ENCODE results near the gene RHBDD3.

The RHBDD3 gene

GRCh38 chr22:29253561-29254285 lies 14.1 kb downstream of the RHBDD3 start:
- no peak for TF ChIP-seq OSR1 (CRISPR knock-in tag; IDR thresholded peaks at IDR 0.05)
- TF ChIP-seq ISL1 (CRISPR knock-in tag; IDR thresholded peaks at IDR 0.05), result no peak
- TF ChIP-seq PPARA (CRISPR knock-in tag; IDR thresholded peaks at IDR 0.05; ENCODE audit: borderline replicate concordance), result no peak
- TF ChIP-seq GLIS3 (CRISPR knock-in tag; IDR thresholded peaks at IDR 0.05), result no peak
- no peak for TF ChIP-seq ZNF8 (CRISPR knock-in tag; IDR thresholded peaks at IDR 0.05)
- TF ChIP-seq SNAI2 (CRISPR knock-in tag; IDR thresholded peaks at IDR 0.05), result no peak
- TF ChIP-seq, protein P1, sequence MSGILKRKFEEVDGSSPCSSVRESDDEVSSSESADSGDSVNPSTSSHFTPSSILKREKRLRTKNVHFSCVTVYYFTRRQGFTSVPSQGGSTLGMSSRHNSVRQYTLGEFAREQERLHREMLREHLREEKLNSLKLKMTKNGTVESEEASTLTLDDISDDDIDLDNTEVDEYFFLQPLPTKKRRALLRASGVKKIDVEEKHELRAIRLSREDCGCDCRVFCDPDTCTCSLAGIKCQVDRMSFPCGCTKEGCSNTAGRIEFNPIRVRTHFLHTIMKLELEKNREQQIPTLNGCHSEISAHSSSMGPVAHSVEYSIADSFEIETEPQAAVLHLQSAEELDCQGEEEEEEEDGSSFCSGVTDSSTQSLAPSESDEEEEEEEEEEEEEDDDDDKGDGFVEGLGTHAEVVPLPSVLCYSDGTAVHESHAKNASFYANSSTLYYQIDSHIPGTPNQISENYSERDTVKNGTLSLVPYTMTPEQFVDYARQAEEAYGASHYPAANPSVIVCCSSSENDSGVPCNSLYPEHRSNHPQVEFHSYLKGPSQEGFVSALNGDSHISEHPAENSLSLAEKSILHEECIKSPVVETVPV (CRISPR knock-in tag; IDR thresholded peaks at IDR 0.05), result no peak
- no peak for TF ChIP-seq TSHZ2 (CRISPR knock-in tag; IDR thresholded peaks at IDR 0.05)
- TF ChIP-seq ZC3H10 (CRISPR knock-in tag; IDR thresholded peaks at IDR 0.05), result no peak
- TF ChIP-seq TCF4 (CRISPR knock-in tag; IDR thresholded peaks at IDR 0.05; ENCODE audit: borderline replicate concordance), result no peak
- TF ChIP-seq ZFP30 (CRISPR knock-in tag; IDR thresholded peaks at IDR 0.05), result no peak
- no peak for TF ChIP-seq BACH2 (CRISPR knock-in tag; IDR thresholded peaks at IDR 0.05; ENCODE audit: borderline replicate concordance)
- TF ChIP-seq ZFP3 (CRISPR knock-in tag; IDR thresholded peaks at IDR 0.05), result no peak
- TF ChIP-seq, protein P2, sequence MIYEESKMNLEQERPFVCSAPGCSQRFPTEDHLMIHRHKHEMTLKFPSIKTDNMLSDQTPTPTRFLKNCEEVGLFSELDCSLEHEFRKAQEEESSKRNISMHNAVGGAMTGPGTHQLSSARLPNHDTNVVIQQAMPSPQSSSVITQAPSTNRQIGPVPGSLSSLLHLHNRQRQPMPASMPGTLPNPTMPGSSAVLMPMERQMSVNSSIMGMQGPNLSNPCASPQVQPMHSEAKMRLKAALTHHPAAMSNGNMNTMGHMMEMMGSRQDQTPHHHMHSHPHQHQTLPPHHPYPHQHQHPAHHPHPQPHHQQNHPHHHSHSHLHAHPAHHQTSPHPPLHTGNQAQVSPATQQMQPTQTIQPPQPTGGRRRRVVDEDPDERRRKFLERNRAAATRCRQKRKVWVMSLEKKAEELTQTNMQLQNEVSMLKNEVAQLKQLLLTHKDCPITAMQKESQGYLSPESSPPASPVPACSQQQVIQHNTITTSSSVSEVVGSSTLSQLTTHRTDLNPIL (CRISPR knock-in tag; IDR thresholded peaks at IDR 0.05; ENCODE audit: low read depth), result no peak
- no peak for TF ChIP-seq RARB (CRISPR knock-in tag; IDR thresholded peaks at IDR 0.05)
- no peak for TF ChIP-seq ZNF565 (CRISPR knock-in tag; conservative IDR thresholded peaks at IDR 0.05; ENCODE audit: low read depth)
- TF ChIP-seq ARNTL (CRISPR knock-in tag; IDR thresholded peaks at IDR 0.05; ENCODE audit: borderline replicate concordance, low read depth), result no peak
- no peak for TF ChIP-seq CSDC2 (CRISPR knock-in tag; IDR thresholded peaks at IDR 0.05)
- no peak for TF ChIP-seq PATZ1 (CRISPR knock-in tag; IDR thresholded peaks at IDR 0.05; ENCODE audit: borderline replicate concordance)
- TF ChIP-seq TOX (CRISPR knock-in tag; IDR thresholded peaks at IDR 0.05; ENCODE audit: borderline replicate concordance), result no peak
- ATAC-seq, result no peak

DNA sequence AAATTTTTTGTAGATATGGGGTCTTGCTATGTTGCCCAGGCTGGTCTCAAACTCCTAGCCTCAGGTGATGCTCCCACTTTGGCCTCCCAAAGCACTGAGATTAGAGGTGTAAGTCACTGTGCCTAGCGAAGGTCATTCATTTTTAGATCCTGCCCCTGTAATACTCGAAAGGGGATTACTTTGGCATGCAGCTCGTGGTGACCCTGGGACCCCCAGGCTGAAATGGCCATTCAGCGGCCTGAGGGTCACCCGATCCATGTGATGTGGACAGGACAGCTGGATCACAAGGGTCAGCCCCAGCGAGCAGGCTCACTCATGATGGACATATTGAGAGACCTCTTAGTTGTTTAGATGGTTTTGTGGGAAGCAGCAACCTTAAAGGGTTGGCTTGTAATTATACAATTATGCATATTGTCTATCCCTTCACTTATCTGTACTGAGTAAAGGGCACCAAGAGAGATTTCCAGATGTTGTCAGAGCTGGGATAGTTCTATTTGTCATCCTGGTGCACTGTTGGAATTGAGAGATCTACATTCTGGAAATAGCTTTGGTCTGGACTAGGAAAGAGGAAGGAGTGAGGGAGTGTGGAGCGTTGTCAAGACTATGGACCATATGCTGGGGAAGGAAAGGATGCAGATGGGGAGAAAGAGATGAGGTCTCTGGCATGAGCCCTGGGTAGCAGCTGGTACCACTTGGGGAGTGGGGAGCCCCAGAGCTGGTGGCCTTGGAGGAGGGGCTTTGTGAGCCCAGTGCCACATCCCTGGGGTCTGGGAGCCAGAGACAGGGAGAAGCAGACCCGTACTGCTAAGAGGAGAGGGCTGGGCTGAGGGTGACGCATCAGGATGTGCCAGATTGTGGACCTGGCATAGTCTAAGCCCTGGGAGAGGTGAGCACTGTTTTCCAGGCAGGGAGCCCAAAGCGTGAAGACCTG lies 15.5 kb downstream of the RHBDD3 start:
- no peak for ATAC-seq
- TF ChIP-seq TOX (CRISPR knock-in tag; IDR thresholded peaks at IDR 0.05; ENCODE audit: borderline replicate concordance) (no peak), ZFP30 (CRISPR knock-in tag; IDR thresholded peaks at IDR 0.05) (no peak), GLIS3 (CRISPR knock-in tag; IDR thresholded peaks at IDR 0.05) (no peak), ISL1 (CRISPR knock-in tag; IDR thresholded peaks at IDR 0.05) (no peak), BACH2 (CRISPR knock-in tag; IDR thresholded peaks at IDR 0.05; ENCODE audit: borderline replicate concordance) (no peak), TCF4 (CRISPR knock-in tag; IDR thresholded peaks at IDR 0.05; ENCODE audit: borderline replicate concordance) (no peak), POU6F1 (CRISPR knock-in tag; IDR thresholded peaks at IDR 0.05; ENCODE audit: borderline replicate concordance, low read depth) (no peak), SNAI2 (CRISPR knock-in tag; IDR thresholded peaks at IDR 0.05) (no peak), ZFP3 (CRISPR knock-in tag; IDR thresholded peaks at IDR 0.05) (no peak), PATZ1 (CRISPR knock-in tag; IDR thresholded peaks at IDR 0.05; ENCODE audit: borderline replicate concordance) (no peak), ZNF70 (CRISPR knock-in tag; IDR thresholded peaks at IDR 0.05) (no peak), RARB (CRISPR knock-in tag; IDR thresholded peaks at IDR 0.05) (no peak), ARNTL (CRISPR knock-in tag; IDR thresholded peaks at IDR 0.05; ENCODE audit: borderline replicate concordance, low read depth) (no peak), CSDC2 (CRISPR knock-in tag; IDR thresholded peaks at IDR 0.05) (no peak), PPARA (CRISPR knock-in tag; IDR thresholded peaks at IDR 0.05; ENCODE audit: borderline replicate concordance) (no peak)
- TF ChIP-seq, protein P2 (CRISPR knock-in tag; IDR thresholded peaks at IDR 0.05; ENCODE audit: low read depth), result no peak

Measured in SK-N-SH treated with all-trans-retinoic acid at 6 μM for 48 hours (cell line).